HepG2 (cell line): ENCODE data around the gene FAM83G. TPM values are rescaled to one million over a fixed set of nuclear protein-coding genes. Genes with fewer than 3 reads are reported as not detected.

Experiments
- ARNTL ChIP-seq: sonication (generic); formaldehyde crosslinking; IDR thresholded peaks from 2 replicates; pipeline ENCODE4 v1.4.0; 2020; ENCODE audit warnings: mild to moderate bottlenecking, missing genetic modification reagents
- ATAD3A ChIP-seq: sonication (generic); formaldehyde crosslinking; IDR thresholded peaks from 2 replicates; pipeline ENCODE4 v1.4.0; 2020; ENCODE audit warnings: missing genetic modification reagents
- CERS6 ChIP-seq: sonication (generic); formaldehyde crosslinking; IDR thresholded peaks from 2 replicates; pipeline ENCODE4 v1.5.0; 2020; ENCODE audit warnings: missing genetic modification reagents
- CTCF ChIP-seq: sonication (generic); formaldehyde crosslinking; IDR thresholded peaks from 2 replicates; pipeline ENCODE4 v1.5.0; 2020; ENCODE audit warnings: mild to moderate bottlenecking, missing genetic modification reagents, moderate library complexity
- EP300 ChIP-seq, 3 experiments: sonication (generic) in 1 of 3; formaldehyde crosslinking in 1 of 3; IDR thresholded peaks; 2 replicates each; pipeline versions ENCODE4 v1.5.1 to v1.6.1; 2011 to 2020; ENCODE audit warnings: low read depth in 2 of 3, low read length in 2 of 3, borderline replicate concordance in 1 of 3, improper control_type of control experiment in 1 of 3, mild to moderate bottlenecking in 1 of 3, missing genetic modification reagents in 1 of 3, moderate library complexity in 1 of 3
- HIVEP1 ChIP-seq: sonication (generic); formaldehyde crosslinking; IDR thresholded peaks from 2 replicates; pipeline ENCODE4 v1.4.0; 2020; ENCODE audit warnings: mild to moderate bottlenecking, missing genetic modification reagents
- HOXA5 ChIP-seq: sonication (generic); formaldehyde crosslinking; IDR thresholded peaks from 2 replicates; pipeline ENCODE4 v1.4.0; 2020; ENCODE audit warnings: missing genetic modification reagents
- MEF2D ChIP-seq: sonication (generic); formaldehyde crosslinking; IDR thresholded peaks from 2 replicates; pipeline ENCODE4 v1.5.1; 2020; ENCODE audit warnings: mild to moderate bottlenecking, missing genetic modification reagents
- MLLT10 ChIP-seq: sonication (generic); formaldehyde crosslinking; IDR thresholded peaks from 2 replicates; pipeline ENCODE4 v1.4.0; 2020; ENCODE audit warnings: missing genetic modification reagents
- NFE2L2 ChIP-seq: fragments of 150-350 bp; IDR thresholded peaks from 2 replicates; pipeline ENCODE4 v1.6.1; 2014; ENCODE audit warnings: low read length
- NR2F2 ChIP-seq: IDR thresholded peaks from 2 replicates; pipeline ENCODE4 v1.6.1; 2012; ENCODE audit warnings: low read depth, inconsistent platforms, borderline replicate concordance
- PREB ChIP-seq: sonication (generic); formaldehyde crosslinking; IDR thresholded peaks from 2 replicates; pipeline ENCODE4 v1.4.0; 2020; ENCODE audit warnings: missing genetic modification reagents
- SATB2 ChIP-seq: sonication (generic); formaldehyde crosslinking; IDR thresholded peaks from 2 replicates; pipeline ENCODE4 v1.5.0; 2020; ENCODE audit warnings: missing genetic modification reagents
- SNRNP70 ChIP-seq: fragments of 200-400 bp; formaldehyde crosslinking; IDR thresholded peaks from 2 replicates; pipeline ENCODE4 v1.6.1; 2017; ENCODE audit warnings: mild to moderate bottlenecking, low read depth, low read length, moderate library complexity
- TRIM24 ChIP-seq: sonication (generic); formaldehyde crosslinking; IDR thresholded peaks from 2 replicates; pipeline ENCODE4 v1.8.0; 2022; ENCODE audit warnings: mild to moderate bottlenecking, missing genetic modification reagents
- XBP1 ChIP-seq: sonication (generic); formaldehyde crosslinking; IDR thresholded peaks from 2 replicates; pipeline ENCODE4 v1.5.0; 2020; ENCODE audit warnings: missing genetic modification reagents
- ZBTB37 ChIP-seq: sonication (generic); formaldehyde crosslinking; IDR thresholded peaks from 2 replicates; pipeline ENCODE4 v1.4.0; 2020; ENCODE audit warnings: mild to moderate bottlenecking, missing genetic modification reagents
- ZFP36L2 ChIP-seq: sonication (generic); formaldehyde crosslinking; IDR thresholded peaks from 2 replicates; pipeline ENCODE4 v1.4.0; 2020; ENCODE audit warnings: missing genetic modification reagents
- ZNF138 ChIP-seq: sonication (generic); formaldehyde crosslinking; IDR thresholded peaks from 2 replicates; pipeline ENCODE4 v1.5.0; 2020; ENCODE audit warnings: mild to moderate bottlenecking, low read depth, missing genetic modification reagents
- ZNF17 ChIP-seq: sonication (generic); formaldehyde crosslinking; IDR thresholded peaks from 2 replicates; pipeline ENCODE4 v1.5.0; 2020; ENCODE audit warnings: mild to moderate bottlenecking, missing genetic modification reagents
- ZNF234 ChIP-seq: sonication (generic); formaldehyde crosslinking; conservative IDR thresholded peaks from 2 replicates; pipeline ENCODE4 v1.5.1; 2020; ENCODE audit warnings: mild to moderate bottlenecking, missing genetic modification reagents
- ZNF260 ChIP-seq: sonication (generic); formaldehyde crosslinking; IDR thresholded peaks from 2 replicates; pipeline ENCODE4 v1.4.0; 2020; ENCODE audit warnings: missing genetic modification reagents, low read depth, mild to moderate bottlenecking, borderline replicate concordance
- ZNF607 ChIP-seq: sonication (generic); formaldehyde crosslinking; IDR thresholded peaks from 2 replicates; pipeline ENCODE4 v1.5.1; 2020; ENCODE audit warnings: missing genetic modification reagents, mild to moderate bottlenecking, borderline replicate concordance
- ZNF724P ChIP-seq: sonication (generic); formaldehyde crosslinking; IDR thresholded peaks from 2 replicates; pipeline ENCODE4 v1.8.0; 2022; ENCODE audit warnings: missing genetic modification reagents, borderline replicate concordance
- ZNF883 ChIP-seq: sonication (generic); formaldehyde crosslinking; IDR thresholded peaks from 2 replicates; pipeline ENCODE4 v1.5.1; 2020; ENCODE audit warnings: mild to moderate bottlenecking, missing genetic modification reagents; ENCODE audit errors: not compliant biosample characterization
- ZSCAN31 ChIP-seq: sonication (generic); formaldehyde crosslinking; IDR thresholded peaks from 2 replicates; pipeline ENCODE4 v1.5.0; 2020; ENCODE audit warnings: low read depth, mild to moderate bottlenecking, missing genetic modification reagents
- polyA plus RNA-seq, 8 experiments: library from polyadenylated mRNA; depleted of rRNA in 3 of 8; stranded (reverse) in 7 of 8; unstranded in 1 of 8; fragments of >200 nt; fragmentation: Illumina TruSeq in 4 of 8; extraction: Trizol in 4 of 8; gene quantifications; 2 replicates each; pipeline versions ENCODE4 v1.2.1 to v1.2.3, GENCODE V29; 2011 to 2016; ENCODE audit warnings: low read depth in 4 of 8, missing spikeins in 1 of 8, mixed read lengths in 1 of 8; ENCODE audit not compliant: insufficient read depth in 1 of 8
- total RNA-seq, 5 experiments: library from RNA; depleted of rRNA; stranded (reverse); fragments of >200 nt; fragmentation: Illumina TruSeq; extraction: Trizol; gene quantifications; 2 replicates each; pipeline ENCODE4 v1.2.3, GENCODE V29; 2016; ENCODE audit warnings: low read depth in 1 of 5

The FAM83G gene
- total and polyA plus RNA-seq, 2 of the 13 experiments (the other 11 are each of a cell fraction or from before 2014, with no cell fraction given), result 13.7 to 18.6 TPM

- TF ChIP-seq NR2F2, result peak; percentile 78; the same call in 1 of the 2 replicates
- no peak for TF ChIP-seq ATAD3A (CRISPR knock-in tag)
- peak; percentile 93 for TF ChIP-seq TRIM24 (CRISPR knock-in tag)
- TF ChIP-seq PREB (CRISPR knock-in tag), result no peak
- peak; percentile 87 for TF ChIP-seq ZNF724P
- TF ChIP-seq ARNTL (CRISPR knock-in tag), result peak; percentile 92
- TF ChIP-seq MEF2D (CRISPR knock-in tag), result peak; percentile 95
- TF ChIP-seq XBP1 (CRISPR knock-in tag), result peak; percentile 52; the same call in 1 of the 2 replicates
- TF ChIP-seq HOXA5 (CRISPR knock-in tag), result peak; percentile 85; the same call in 1 of the 2 replicates
- peak; percentile 80; the same call in 1 of the 2 replicates for TF ChIP-seq ZSCAN31 (CRISPR knock-in tag)
- no peak for TF ChIP-seq SNRNP70
- TF ChIP-seq ZFP36L2 (CRISPR knock-in tag), result no peak
- TF ChIP-seq CERS6 (CRISPR knock-in tag), result no peak
- no peak for TF ChIP-seq ZNF138 (CRISPR knock-in tag)
- peak; percentile 79 for TF ChIP-seq ZNF883 (CRISPR knock-in tag)
- no peak for TF ChIP-seq SATB2 (CRISPR knock-in tag)
- TF ChIP-seq HIVEP1 (CRISPR knock-in tag), result peak; percentile 100
- no peak for TF ChIP-seq MLLT10 (CRISPR knock-in tag)
- no peak for TF ChIP-seq NFE2L2
- no peak; the same call in 1 of the 2 replicates for TF ChIP-seq ZBTB37 (CRISPR knock-in tag)
- peak; percentile 89 to 92 for TF ChIP-seq EP300 (IDR thresholded peaks at IDR 0.05; ENCODE audit: low read depth in 2 of 2, low read length in 2 of 2)
- peak; percentile 97 for TF ChIP-seq EP300 (CRISPR knock-in tag; IDR thresholded peaks at IDR 0.05; ENCODE audit: borderline replicate concordance)
- TF ChIP-seq ZNF260, result no peak
- peak; percentile 79; the same call in 1 of the 2 replicates for TF ChIP-seq ZNF234 (CRISPR knock-in tag)
- no peak for TF ChIP-seq ZNF17 (CRISPR knock-in tag)
- peak; percentile 92 for TF ChIP-seq ZNF607 (CRISPR knock-in tag)
- peak; percentile 41 for TF ChIP-seq CTCF (CRISPR knock-in tag)
Observed at GRCh38 chr17:18988546-18989173, 15.9 kb downstream of the FAM83G start (continued).
